GM12801 (cell line): ENCODE results near the gene P4HB.

Experiments used
- TF ChIP-seq, protein P1 (sequence below): IDR thresholded peaks from one replicate; pipeline ENCODE4 v1.5.1; 2011; ENCODE audit warnings: control low read depth; ENCODE audit not compliant: insufficient read length; ENCODE audit errors: extremely low read depth

Gene P4HB

GRCh38 chr17:81884968-81885367 lies 24.6 kb upstream of the P4HB start:
- TF ChIP-seq, protein P1, sequence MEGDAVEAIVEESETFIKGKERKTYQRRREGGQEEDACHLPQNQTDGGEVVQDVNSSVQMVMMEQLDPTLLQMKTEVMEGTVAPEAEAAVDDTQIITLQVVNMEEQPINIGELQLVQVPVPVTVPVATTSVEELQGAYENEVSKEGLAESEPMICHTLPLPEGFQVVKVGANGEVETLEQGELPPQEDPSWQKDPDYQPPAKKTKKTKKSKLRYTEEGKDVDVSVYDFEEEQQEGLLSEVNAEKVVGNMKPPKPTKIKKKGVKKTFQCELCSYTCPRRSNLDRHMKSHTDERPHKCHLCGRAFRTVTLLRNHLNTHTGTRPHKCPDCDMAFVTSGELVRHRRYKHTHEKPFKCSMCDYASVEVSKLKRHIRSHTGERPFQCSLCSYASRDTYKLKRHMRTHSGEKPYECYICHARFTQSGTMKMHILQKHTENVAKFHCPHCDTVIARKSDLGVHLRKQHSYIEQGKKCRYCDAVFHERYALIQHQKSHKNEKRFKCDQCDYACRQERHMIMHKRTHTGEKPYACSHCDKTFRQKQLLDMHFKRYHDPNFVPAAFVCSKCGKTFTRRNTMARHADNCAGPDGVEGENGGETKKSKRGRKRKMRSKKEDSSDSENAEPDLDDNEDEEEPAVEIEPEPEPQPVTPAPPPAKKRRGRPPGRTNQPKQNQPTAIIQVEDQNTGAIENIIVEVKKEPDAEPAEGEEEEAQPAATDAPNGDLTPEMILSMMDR = no peak

DNA sequence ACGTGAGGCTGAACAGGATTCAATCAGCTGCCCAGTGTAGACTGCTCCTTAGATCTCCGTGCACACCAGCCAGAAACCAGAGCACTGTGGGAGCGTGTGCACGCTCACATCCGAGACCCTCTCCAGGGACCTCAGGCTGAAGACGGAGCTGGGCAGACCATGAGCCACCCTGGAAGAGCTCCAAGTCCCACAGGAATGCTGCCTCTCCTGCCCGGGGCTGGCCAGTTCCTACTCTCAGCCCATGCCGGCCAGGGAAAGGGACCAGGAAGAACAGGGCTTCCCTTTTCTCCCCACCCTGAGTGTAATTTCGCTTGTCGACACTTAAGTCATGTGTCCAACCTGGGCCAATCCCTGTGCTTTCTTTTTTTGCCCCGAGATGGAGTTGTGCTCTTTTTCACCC lies 24.2 kb upstream of the P4HB start:
- TF ChIP-seq, protein P1 = no peak

GRCh38 chr17:81879121-81879520 lies 18.8 kb upstream of the P4HB start:
- TF ChIP-seq, protein P1 = no peak

DNA sequence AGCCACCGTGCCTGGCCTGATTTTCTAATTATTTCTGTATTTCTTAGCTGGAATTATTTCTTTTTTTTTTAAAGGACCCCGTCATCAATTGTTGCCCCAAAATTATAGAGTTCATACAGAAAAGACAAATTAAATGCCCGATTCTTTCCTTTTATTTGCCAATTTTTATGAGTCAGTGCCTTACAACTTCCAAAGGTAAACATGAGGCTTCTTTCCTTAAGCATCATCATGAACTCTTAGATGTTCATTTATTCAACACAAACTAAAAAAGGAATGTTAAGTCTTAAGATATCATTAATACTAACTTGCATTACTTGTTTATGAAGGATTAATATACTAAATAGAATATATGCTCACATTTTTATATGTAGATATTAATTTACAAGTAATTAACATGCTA lies 18.0 kb upstream of the P4HB start:
- TF ChIP-seq, protein P1 = no peak

DNA sequence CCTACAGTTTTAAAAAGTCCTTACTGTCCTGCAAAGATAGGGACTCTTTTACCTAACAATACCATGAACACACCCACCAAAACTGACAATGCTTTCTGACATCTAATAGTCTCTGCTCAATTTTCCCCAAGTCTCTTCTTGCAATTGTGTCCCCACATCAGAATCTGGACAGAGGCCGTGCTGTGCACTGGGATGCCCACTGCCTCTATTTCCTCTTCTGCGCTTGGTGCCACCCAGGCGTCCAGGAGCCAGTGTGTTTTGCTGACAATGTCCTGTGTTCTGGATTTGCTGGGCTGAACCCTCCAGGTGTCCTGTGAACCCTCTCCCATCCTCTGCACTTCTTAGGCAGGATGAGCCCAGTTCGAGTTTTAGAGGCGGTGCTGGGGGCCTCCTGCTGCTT lies 17.2 kb upstream of the P4HB start:
- TF ChIP-seq, protein P1 = no peak

DNA sequence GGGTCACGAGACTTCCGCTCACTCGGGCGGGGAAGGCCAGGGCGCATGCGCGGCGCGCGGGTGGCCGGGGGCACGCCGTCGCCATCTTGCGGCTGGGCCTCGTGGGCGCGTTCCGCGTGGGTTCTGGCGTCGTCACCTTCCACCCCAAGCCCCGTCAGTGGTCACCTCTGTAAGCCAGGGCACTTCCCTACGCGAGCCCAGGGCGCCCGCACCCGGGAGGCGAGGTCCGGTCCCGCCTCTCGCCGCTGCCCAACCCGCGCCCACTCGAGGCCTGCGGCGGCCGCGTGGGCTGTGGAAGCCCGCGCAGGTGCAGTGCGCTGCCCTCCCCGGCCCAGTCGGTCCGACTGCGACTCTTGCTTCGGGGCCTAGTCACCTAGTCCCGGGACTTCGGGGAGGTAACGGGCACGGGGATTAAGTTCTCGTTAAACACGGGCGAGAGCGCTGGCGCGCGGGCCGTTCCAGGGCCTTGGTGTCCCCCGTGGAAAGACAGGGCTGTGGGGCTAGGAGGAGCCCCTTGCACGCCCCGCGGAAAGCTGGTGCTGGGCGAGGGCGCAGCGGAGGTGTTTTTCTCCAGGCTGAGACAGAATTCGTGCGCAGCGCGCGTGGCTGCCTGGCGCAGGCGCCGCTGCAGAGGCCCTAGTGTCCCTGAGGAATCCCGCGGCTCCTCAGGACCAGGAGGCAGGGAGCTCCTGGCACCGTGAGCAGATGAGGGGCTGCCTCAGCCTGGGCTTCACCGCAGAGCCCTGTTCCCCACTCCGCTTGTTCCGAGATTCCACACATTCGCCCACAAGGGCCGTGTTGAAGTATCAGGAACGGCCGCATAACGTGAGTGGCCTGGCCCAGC lies 11.3 kb upstream of the P4HB start:
- TF ChIP-seq, protein P1 = no peak

GRCh38 chr17:81870981-81871386 lies 10.6 kb upstream of the P4HB start, which contains the start of gene ARHGDIA:
ARHGDIA (minus strand) TSS chr17:81871337; CDS start chr17:81869930, 1,407 bp downstream.
- TF ChIP-seq, protein P1 = no peak
